SK-N-SH (cell line): Measurements from ENCODE around the gene BIRC7.

Source experiments
- CTCF ChIP-seq: fragments of 200-600 bp; sonication (generic); IDR thresholded peaks from 2 replicates; pipeline ENCODE4 v1.6.1; 2017; ENCODE audit warnings: antibody characterized with exemption, mild to moderate bottlenecking, moderate library complexity
- GABPA ChIP-seq: IDR thresholded peaks from 2 replicates; pipeline ENCODE4 v1.4.0; 2012; ENCODE audit warnings: low read depth, mild to moderate bottlenecking
- GATA2 ChIP-seq: sonication (generic); formaldehyde crosslinking; IDR thresholded peaks from 2 replicates; pipeline ENCODE4 v1.5.0; 2020; ENCODE audit warnings: mild to moderate bottlenecking, missing genetic modification reagents
- NRF1 ChIP-seq: IDR thresholded peaks from 2 replicates; pipeline ENCODE4 v1.6.1; 2012; ENCODE audit warnings: low read depth, mild to moderate bottlenecking, low read length
- PBX3 ChIP-seq: IDR thresholded peaks from 2 replicates; pipeline ENCODE4; 2012
- TAF1 ChIP-seq: IDR thresholded peaks from 2 replicates; pipeline ENCODE4 v1.6.1; 2012; ENCODE audit warnings: low read depth, mild to moderate bottlenecking, low read length, moderate library complexity, borderline replicate concordance
- YY1 ChIP-seq: IDR thresholded peaks from 2 replicates; pipeline ENCODE4 v1.4.0; 2012; ENCODE audit warnings: low read depth, mild to moderate bottlenecking

- TF ChIP-seq CTCF, result no peak
- no peak for TF ChIP-seq NRF1
- TF ChIP-seq GABPA, result no peak
- no peak for TF ChIP-seq PBX3
- no peak for TF ChIP-seq GATA2
- no peak for TF ChIP-seq YY1
- TF ChIP-seq TAF1, result no peak
These were observed 41.5 kb upstream of the BIRC7 start for GRCh38 chr20:63194007-63194796.
